Loucy (cell line): ENCODE data around the gene LSP1.

ENCODE experiments used
- EZH2phosphoT487 ChIP-seq: fragments of 200-600 bp; IDR thresholded peaks from 2 replicates; pipeline ENCODE4 v1.6.1; 2018; ENCODE audit warnings: antibody characterized with exemption, mild to moderate bottlenecking, moderate library complexity, borderline replicate concordance
- TF ChIP-seq, protein P1 (sequence below): fragments of 200-600 bp; sonication (generic); conservative IDR thresholded peaks from 2 replicates; pipeline ENCODE4 v1.5.1; 2014; ENCODE audit warnings: mild to moderate bottlenecking, antibody characterized with exemption, low read length

DNA sequence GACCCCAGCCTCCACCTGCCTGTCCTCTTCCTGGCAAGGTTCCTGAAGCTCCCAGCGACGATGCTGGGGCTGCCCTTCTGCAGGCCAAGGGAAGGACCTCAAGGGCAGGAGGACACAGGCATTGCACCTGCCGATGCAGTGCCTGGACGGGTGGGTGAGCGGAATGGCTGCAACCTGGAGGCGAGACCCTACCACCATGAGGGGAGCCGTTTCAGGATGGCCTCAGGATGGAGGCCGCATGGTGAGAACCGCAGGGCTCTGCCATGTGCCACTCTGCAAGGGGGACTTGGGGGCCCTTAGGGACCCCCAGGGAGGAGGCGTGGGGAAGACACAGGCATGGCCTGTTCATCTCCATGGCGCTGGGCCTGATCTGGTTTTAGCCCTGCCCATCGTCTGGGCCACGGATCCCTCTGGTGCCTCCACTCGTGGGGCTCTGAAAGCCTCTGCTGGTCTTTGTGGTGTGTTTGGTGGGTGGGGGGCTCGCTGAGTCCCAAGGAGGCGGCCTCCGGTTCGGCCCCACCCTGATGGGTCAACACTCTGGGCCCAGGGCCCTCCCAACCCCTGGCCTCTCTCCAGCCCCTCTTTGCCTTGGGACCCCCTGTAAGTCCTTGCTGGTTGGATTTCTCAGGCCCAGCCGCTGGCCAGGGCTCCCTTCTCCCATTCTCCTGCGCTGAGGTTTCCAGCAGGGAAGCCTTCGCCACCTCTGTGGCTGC is 1.3 kb upstream of the LSP1 start:
- TF ChIP-seq, protein P1, sequence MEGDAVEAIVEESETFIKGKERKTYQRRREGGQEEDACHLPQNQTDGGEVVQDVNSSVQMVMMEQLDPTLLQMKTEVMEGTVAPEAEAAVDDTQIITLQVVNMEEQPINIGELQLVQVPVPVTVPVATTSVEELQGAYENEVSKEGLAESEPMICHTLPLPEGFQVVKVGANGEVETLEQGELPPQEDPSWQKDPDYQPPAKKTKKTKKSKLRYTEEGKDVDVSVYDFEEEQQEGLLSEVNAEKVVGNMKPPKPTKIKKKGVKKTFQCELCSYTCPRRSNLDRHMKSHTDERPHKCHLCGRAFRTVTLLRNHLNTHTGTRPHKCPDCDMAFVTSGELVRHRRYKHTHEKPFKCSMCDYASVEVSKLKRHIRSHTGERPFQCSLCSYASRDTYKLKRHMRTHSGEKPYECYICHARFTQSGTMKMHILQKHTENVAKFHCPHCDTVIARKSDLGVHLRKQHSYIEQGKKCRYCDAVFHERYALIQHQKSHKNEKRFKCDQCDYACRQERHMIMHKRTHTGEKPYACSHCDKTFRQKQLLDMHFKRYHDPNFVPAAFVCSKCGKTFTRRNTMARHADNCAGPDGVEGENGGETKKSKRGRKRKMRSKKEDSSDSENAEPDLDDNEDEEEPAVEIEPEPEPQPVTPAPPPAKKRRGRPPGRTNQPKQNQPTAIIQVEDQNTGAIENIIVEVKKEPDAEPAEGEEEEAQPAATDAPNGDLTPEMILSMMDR = no peak
- TF ChIP-seq EZH2phosphoT487 = no peak
